ENCODE data around the gene PPFIBP1.
"Not testable (repeated sequence)": the region's sequence is repeated elsewhere in the genome, so short reads cannot be mapped to it uniquely, and the experiment has no call there.

PPFIBP1 gene

DNA sequence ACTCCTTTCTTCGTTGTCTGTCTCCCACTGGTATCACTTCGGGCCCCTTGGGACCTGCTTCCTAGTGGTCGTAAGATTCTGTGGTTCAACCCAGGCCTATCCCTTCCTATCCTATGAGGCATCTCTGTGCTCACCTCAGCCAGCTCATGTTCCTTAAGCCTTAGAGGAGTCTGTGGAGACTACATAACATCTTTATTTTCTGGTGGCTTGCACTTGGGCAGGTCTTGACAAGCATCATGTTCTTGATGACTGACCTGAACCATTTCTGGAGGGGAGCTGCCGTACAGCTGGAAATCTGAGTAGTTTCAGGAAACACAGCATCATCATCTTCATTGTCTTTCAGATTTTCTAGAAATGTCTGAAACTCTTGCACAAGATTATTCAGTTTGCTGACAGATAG, 69.3 kb downstream of the PPFIBP1 start:
- Histone ChIP-seq H4K20me1 (ENCODE audit: insufficient read depth, low read length) (no peaks in the 10 kb centered on the region), H3K9ac (ENCODE audit: low read length) (no peak overlapping the region), H3K27me3 (replicated peaks; ENCODE audit: insufficient read depth, low read length) (no peaks in the 10 kb centered on the region), H3K79me2 (ENCODE audit: low read length) (no peaks in the 10 kb centered on the region), H3F3A (ENCODE audit: insufficient read depth, low read length) (no peaks in the 10 kb centered on the region), H3K4me2 (ENCODE audit: low read depth, low read length) (no peak overlapping the region), H3K9me2 (replicated peaks; ENCODE audit: insufficient read depth, low read length) (no peaks in the 10 kb centered on the region), H3K9me3 (replicated peaks; ENCODE audit: insufficient read depth, low read length) (no peaks in the 10 kb centered on the region), H2AFZ (ENCODE audit: low read length) (no peak overlapping the region), H3K4me1 (ENCODE audit: low read length) (no peaks in the 10 kb centered on the region), H3K36me3 (replicated peaks; ENCODE audit: insufficient read depth, low read length) (no peaks in the 10 kb centered on the region), H3K4me3 (ENCODE audit: low read length) (no peak overlapping the region), H3K27ac (ENCODE audit: low read length) (no peak overlapping the region)
- DNase-seq = no peak
- TF ChIP-seq EZH2 (optimal IDR thresholded peaks at IDR 0.05; ENCODE audit: low read depth, low read length) (no peak), EZH2phosphoT487 (IDR thresholded peaks at IDR 0.05; ENCODE audit: low read length) (no peak)
- TF ChIP-seq, protein P1, sequence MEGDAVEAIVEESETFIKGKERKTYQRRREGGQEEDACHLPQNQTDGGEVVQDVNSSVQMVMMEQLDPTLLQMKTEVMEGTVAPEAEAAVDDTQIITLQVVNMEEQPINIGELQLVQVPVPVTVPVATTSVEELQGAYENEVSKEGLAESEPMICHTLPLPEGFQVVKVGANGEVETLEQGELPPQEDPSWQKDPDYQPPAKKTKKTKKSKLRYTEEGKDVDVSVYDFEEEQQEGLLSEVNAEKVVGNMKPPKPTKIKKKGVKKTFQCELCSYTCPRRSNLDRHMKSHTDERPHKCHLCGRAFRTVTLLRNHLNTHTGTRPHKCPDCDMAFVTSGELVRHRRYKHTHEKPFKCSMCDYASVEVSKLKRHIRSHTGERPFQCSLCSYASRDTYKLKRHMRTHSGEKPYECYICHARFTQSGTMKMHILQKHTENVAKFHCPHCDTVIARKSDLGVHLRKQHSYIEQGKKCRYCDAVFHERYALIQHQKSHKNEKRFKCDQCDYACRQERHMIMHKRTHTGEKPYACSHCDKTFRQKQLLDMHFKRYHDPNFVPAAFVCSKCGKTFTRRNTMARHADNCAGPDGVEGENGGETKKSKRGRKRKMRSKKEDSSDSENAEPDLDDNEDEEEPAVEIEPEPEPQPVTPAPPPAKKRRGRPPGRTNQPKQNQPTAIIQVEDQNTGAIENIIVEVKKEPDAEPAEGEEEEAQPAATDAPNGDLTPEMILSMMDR (IDR thresholded peaks at IDR 0.05; ENCODE audit: low read length) = no peak

DNA sequence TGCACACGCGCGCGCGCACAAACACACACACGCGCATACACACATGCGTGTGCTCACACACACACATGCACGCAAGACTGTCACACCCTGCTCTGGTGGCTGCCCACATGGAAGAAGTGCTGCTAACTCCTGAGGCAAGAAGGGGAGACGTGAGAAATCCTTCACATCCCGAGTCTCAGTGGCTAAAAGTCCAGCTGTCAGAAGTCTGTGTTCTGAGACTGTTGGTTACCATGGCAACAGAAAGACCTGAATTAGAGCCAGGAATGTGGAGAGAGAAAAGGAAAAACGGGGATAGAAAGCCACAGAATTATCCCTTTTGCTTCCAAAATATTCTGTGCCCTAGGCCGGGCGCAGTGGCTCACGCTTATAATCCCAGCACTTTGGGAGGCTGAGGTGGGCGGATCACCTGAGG, 71.2 kb downstream of the PPFIBP1 start:
- no peak overlapping the region for H3K27ac ChIP-seq (ENCODE audit: low read length)
- no peaks in the 10 kb centered on the region for H3K9me3 ChIP-seq (replicated peaks; ENCODE audit: insufficient read depth, low read length)
- H3K79me2 ChIP-seq (ENCODE audit: low read length) = no peaks in the 10 kb centered on the region
- no peaks in the 10 kb centered on the region for H3K9me2 ChIP-seq (replicated peaks; ENCODE audit: insufficient read depth, low read length)
- H3K36me3 ChIP-seq (replicated peaks; ENCODE audit: insufficient read depth, low read length) = no peaks in the 10 kb centered on the region
- TF ChIP-seq, protein P1 (IDR thresholded peaks at IDR 0.05; ENCODE audit: low read length) = no peak
- TF ChIP-seq EZH2 (optimal IDR thresholded peaks at IDR 0.05; ENCODE audit: low read depth, low read length) (no peak), EZH2phosphoT487 (IDR thresholded peaks at IDR 0.05; ENCODE audit: low read length) (no peak)
- no peaks in the 10 kb centered on the region for H3K4me1 ChIP-seq (ENCODE audit: low read length)
- no peaks in the 10 kb centered on the region for H4K20me1 ChIP-seq (ENCODE audit: insufficient read depth, low read length)
- no peak overlapping the region for H3K4me3 ChIP-seq (ENCODE audit: low read length)
- no peak overlapping the region for H3K9ac ChIP-seq (ENCODE audit: low read length)
- H3F3A ChIP-seq (ENCODE audit: insufficient read depth, low read length) = no peaks in the 10 kb centered on the region
- H3K27me3 ChIP-seq (replicated peaks; ENCODE audit: insufficient read depth, low read length) = no peaks in the 10 kb centered on the region
- no peak overlapping the region for H2AFZ ChIP-seq (ENCODE audit: low read length)
- no peak overlapping the region for H3K4me2 ChIP-seq (ENCODE audit: low read depth, low read length)
- DNase-seq = no peak

DNA sequence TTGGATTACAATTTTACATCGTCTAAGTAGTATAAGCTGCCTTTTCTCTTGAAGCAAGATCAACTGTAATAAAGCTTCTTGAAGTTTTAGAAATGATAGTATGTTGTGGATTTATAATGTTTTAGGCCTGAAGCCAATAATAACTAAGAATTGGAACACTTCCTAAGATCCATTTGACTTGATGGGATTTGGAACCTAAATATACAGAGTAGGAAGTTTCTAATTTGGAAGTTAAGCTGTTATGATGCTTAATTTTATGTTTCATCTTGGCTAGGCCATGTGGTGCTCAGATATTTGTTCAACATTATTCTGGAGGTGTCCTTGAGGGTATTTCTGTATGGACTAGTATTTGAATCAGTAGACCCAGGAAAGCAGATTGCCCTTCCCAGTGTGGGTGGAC, 74.9 kb downstream of the PPFIBP1 start:
- not testable (repeated sequence) for H3F3A ChIP-seq (ENCODE audit: insufficient read depth, low read length); H3K4me1 ChIP-seq (ENCODE audit: low read length); H3K4me2 ChIP-seq (ENCODE audit: low read depth, low read length); H3K9me2 ChIP-seq (replicated peaks; ENCODE audit: insufficient read depth, low read length); H4K20me1 ChIP-seq (ENCODE audit: insufficient read depth, low read length); H3K4me3 ChIP-seq (ENCODE audit: low read length); H3K36me3 ChIP-seq (replicated peaks; ENCODE audit: insufficient read depth, low read length); H3K27ac ChIP-seq (ENCODE audit: low read length); H3K79me2 ChIP-seq (ENCODE audit: low read length); H3K9me3 ChIP-seq (replicated peaks; ENCODE audit: insufficient read depth, low read length); DNase-seq; H3K27me3 ChIP-seq (replicated peaks; ENCODE audit: insufficient read depth, low read length); H2AFZ ChIP-seq (ENCODE audit: low read length); H3K9ac ChIP-seq (ENCODE audit: low read length)

DNA sequence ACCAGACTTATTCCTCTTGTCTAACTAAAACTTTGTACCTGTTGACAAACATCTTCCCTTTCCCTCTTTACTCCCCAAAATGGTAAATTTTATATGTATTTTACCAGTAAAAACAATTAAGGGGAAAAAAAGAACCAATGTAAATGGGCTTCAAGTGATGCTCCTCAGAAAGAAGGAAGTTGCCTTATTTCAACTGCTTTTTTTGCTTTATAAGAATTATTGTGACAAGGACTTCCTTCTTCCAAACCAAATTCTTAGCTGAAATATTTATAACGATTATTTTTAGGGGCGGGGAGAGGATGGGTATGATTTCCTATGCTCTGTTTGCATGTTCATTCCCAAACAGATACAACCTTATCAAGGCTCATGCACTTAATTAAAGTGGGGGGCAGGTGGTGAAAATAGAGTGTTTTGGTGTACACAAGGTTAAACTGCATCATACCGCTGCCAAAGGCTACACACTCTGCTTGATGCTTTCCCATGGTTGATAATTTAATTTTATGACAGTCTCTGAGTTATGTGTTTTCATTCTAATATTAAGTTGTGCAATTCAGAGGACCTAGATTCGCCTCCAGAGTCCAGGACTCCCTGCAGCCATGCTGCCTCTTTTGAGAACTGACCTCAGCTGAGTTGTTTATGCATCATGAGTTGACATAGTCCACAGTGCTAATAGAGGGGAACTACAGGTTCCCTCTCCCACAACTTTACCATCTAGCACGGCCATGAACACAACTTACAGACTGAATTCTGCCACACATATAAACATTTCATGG, 77.2 kb downstream of the PPFIBP1 start:
- not testable (repeated sequence) for H3K4me2 ChIP-seq (ENCODE audit: low read depth, low read length)

More for the DNA sequence above, 77.2 kb downstream of the PPFIBP1 start:
- not testable (repeated sequence) for H3F3A ChIP-seq (ENCODE audit: insufficient read depth, low read length); H3K27ac ChIP-seq (ENCODE audit: low read length); H3K79me2 ChIP-seq (ENCODE audit: low read length); H3K36me3 ChIP-seq (replicated peaks; ENCODE audit: insufficient read depth, low read length); DNase-seq; H2AFZ ChIP-seq (ENCODE audit: low read length); H3K9ac ChIP-seq (ENCODE audit: low read length); H3K9me2 ChIP-seq (replicated peaks; ENCODE audit: insufficient read depth, low read length); H3K4me3 ChIP-seq (ENCODE audit: low read length); H3K9me3 ChIP-seq (replicated peaks; ENCODE audit: insufficient read depth, low read length); H3K27me3 ChIP-seq (replicated peaks; ENCODE audit: insufficient read depth, low read length); H3K4me1 ChIP-seq (ENCODE audit: low read length); H4K20me1 ChIP-seq (ENCODE audit: insufficient read depth, low read length)

Data from MM.1S (cell line).